Measurements from ENCODE around the gene RFNG. TPM values are rescaled to one million over a fixed set of nuclear protein-coding genes. Genes with fewer than 3 reads are reported as not detected.
A peak's percentile ranks its signal among the peaks of the same experiment; 100 is the strongest.

RFNG gene
- total and polyA plus RNA-seq, 2 of the 13 experiments (the other 11 are each of a cell fraction or from before 2014, with no cell fraction given) = 61.4 to 64.0 TPM

GRCh38 chr17:82098169-82098938, 46.7 kb upstream of the RFNG start, which contains the start of gene FASN (continued):
- TF ChIP-seq ZNF329 (CRISPR knock-in tag; IDR thresholded peaks at IDR 0.05; ENCODE audit: low read depth) = no peak
- TF ChIP-seq CAMTA2 (CRISPR knock-in tag; IDR thresholded peaks at IDR 0.05; ENCODE audit: borderline replicate concordance) = 0 out of 2 replicates have a peak, but pooled peaks have one; percentile 53
- peak; percentile 48; the same call in 1 of the 2 replicates for TF ChIP-seq ZNF430 (CRISPR knock-in tag; IDR thresholded peaks at IDR 0.05)
- TF ChIP-seq SKIL (CRISPR knock-in tag; IDR thresholded peaks at IDR 0.05; ENCODE audit: borderline replicate concordance) = no peak
- TF ChIP-seq, protein P1, sequence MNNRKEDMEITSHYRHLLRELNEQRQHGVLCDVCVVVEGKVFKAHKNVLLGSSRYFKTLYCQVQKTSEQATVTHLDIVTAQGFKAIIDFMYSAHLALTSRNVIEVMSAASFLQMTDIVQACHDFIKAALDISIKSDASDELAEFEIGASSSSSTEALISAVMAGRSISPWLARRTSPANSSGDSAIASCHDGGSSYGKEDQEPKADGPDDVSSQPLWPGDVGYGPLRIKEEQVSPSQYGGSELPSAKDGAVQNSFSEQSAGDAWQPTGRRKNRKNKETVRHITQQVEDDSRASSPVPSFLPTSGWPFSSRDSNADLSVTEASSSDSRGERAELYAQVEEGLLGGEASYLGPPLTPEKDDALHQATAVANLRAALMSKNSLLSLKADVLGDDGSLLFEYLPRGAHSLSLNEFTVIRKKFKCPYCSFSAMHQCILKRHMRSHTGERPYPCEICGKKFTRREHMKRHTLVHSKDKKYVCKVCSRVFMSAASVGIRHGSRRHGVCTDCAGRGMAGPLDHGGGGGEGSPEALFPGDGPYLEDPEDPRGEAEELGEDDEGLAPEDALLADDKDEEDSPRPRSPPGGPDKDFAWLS (CRISPR knock-in tag; IDR thresholded peaks at IDR 0.05; ENCODE audit: borderline replicate concordance) = no peak
- TF ChIP-seq, protein P2, sequence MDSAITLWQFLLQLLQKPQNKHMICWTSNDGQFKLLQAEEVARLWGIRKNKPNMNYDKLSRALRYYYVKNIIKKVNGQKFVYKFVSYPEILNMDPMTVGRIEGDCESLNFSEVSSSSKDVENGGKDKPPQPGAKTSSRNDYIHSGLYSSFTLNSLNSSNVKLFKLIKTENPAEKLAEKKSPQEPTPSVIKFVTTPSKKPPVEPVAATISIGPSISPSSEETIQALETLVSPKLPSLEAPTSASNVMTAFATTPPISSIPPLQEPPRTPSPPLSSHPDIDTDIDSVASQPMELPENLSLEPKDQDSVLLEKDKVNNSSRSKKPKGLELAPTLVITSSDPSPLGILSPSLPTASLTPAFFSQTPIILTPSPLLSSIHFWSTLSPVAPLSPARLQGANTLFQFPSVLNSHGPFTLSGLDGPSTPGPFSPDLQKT (CRISPR knock-in tag; IDR thresholded peaks at IDR 0.05; ENCODE audit: borderline replicate concordance) = peak; percentile 89; the same call in 1 of the 2 replicates
- TF ChIP-seq SMARCC2 (IDR thresholded peaks at IDR 0.05) = no peak
- TF ChIP-seq TFE3 (CRISPR knock-in tag; IDR thresholded peaks at IDR 0.05) = 0 out of 2 replicates have a peak, but pooled peaks have one; percentile 59
- peak; percentile 98 for TF ChIP-seq POLR2G (IDR thresholded peaks at IDR 0.05; ENCODE audit: low read depth, low read length)
- peak; percentile 45; the same call in 1 of the 2 replicates for TF ChIP-seq ZNF609 (CRISPR knock-in tag; IDR thresholded peaks at IDR 0.05; ENCODE audit: borderline replicate concordance)
- no peak; the same call in 1 of the 2 replicates for TF ChIP-seq NCOR1 (IDR thresholded peaks at IDR 0.05; ENCODE audit: borderline replicate concordance, low read length)
- no peak for TF ChIP-seq BORCS8-MEF2B (CRISPR knock-in tag; IDR thresholded peaks at IDR 0.05)
- no peak for TF ChIP-seq ZNF230 (CRISPR knock-in tag; IDR thresholded peaks at IDR 0.05)
- TF ChIP-seq MIER3 (CRISPR knock-in tag; IDR thresholded peaks at IDR 0.05; ENCODE audit: borderline replicate concordance) = no peak; the same call in 1 of the 2 replicates
- no peak for TF ChIP-seq ZKSCAN8 (CRISPR knock-in tag; IDR thresholded peaks at IDR 0.05; ENCODE audit: borderline replicate concordance)
